Fibroblast of pulmonary artery (primary cell): ENCODE results near the gene PSMA5.

Experiments used
- DNase-seq: peaks from one replicate; pipeline ENCODE4 v3.0.0-alpha.2; 2010; ENCODE audit warnings: low read depth
- H3K4me3 ChIP-seq: replicated peaks from 2 replicates; pipeline ENCODE4 v1.5.1; 2011; ENCODE audit warnings: low read depth, mild to moderate bottlenecking, control low read depth, low read length, moderate library complexity
- TF ChIP-seq, protein P1 (sequence below): IDR thresholded peaks from 2 replicates; pipeline ENCODE4 v1.5.1; 2011; ENCODE audit warnings: mild to moderate bottlenecking, control low read depth, low read length, inconsistent platforms; ENCODE audit errors: missing control alignments

Gene PSMA5

DNA sequence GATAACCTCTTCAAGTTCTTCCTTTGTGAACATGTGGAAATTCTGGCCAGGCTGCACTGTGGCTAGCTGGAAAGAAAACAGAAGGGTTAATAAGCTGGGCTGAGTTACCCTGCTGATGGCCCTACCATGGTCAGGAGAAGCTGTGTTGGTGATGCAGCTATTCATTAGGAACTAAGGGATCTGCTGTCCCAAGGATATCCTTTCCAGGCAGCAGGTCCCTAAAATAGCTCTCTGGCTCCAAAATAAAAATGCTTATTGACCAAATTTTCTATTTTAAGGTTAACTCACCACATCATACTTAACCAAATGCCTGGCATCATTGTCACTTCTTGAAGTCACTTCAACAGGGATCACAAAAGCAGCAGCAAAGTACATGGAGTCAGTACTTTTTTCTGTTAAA lies 24.2 kb downstream of the PSMA5 start:
- no peak overlapping the region for H3K4me3 ChIP-seq
- TF ChIP-seq, protein P1, sequence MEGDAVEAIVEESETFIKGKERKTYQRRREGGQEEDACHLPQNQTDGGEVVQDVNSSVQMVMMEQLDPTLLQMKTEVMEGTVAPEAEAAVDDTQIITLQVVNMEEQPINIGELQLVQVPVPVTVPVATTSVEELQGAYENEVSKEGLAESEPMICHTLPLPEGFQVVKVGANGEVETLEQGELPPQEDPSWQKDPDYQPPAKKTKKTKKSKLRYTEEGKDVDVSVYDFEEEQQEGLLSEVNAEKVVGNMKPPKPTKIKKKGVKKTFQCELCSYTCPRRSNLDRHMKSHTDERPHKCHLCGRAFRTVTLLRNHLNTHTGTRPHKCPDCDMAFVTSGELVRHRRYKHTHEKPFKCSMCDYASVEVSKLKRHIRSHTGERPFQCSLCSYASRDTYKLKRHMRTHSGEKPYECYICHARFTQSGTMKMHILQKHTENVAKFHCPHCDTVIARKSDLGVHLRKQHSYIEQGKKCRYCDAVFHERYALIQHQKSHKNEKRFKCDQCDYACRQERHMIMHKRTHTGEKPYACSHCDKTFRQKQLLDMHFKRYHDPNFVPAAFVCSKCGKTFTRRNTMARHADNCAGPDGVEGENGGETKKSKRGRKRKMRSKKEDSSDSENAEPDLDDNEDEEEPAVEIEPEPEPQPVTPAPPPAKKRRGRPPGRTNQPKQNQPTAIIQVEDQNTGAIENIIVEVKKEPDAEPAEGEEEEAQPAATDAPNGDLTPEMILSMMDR = no peak
- DNase-seq = no peak

GRCh38 chr1:109400035-109400655 lies 26.1 kb downstream of the PSMA5 start:
- TF ChIP-seq, protein P1 = no peak
- H3K4me3 ChIP-seq = no peak overlapping the region
- DNase-seq = no peak

DNA sequence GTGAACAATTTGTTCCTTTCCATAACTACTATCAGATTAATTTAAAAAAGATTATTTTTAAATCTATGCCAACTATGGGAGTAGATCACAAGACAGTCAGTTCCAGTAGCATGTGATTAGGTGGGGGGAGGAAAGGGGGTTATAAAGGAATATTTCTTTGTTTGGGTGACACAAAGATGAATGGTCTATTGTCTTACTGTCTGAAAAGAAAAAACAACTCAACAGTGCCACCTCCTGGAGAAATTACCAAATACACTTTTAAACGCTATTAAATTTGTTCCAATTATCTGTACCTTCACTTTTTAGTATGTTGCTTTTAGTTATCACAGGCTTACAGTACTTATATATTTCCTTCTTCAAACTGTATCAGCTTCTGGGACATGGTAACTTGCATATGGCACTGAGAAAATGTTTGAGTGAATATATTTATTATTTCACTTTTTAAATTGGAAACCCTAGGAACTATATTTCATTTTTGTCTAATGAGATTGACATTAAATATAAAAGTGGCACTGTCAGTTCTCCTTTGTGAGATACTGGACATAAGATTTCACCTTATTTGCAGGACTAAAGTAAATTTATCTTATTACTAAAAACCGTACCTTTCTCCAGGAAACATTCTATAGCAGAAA lies 26.8 kb downstream of the PSMA5 start:
- H3K4me3 ChIP-seq = no peak overlapping the region
- DNase-seq = peak; percentile 81
- TF ChIP-seq, protein P1 = peak; percentile 42

GRCh38 chr1:109398343-109399225 lies 27.7 kb downstream of the PSMA5 start:
- no peak for DNase-seq
- peak overlapping the region; percentile 53 for H3K4me3 ChIP-seq
- TF ChIP-seq, protein P1 = no peak

- TF ChIP-seq, protein P1 = no peak
- peak; percentile 80 for DNase-seq
- H3K4me3 ChIP-seq = peak within 1 kb of the TSS; percentile 53
Observed at GRCh38 chr1:109397581-109398342, 28.5 kb downstream of the PSMA5 start, which contains the start of gene SORT1. TSS of gene SORT1 (minus strand) at chr1:109397918. CDS start at chr1:109397892, 26 bp downstream.

- TF ChIP-seq, protein P1 = no peak
- H3K4me3 ChIP-seq = peak overlapping the region; percentile 53
- no peak for DNase-seq
Observed at GRCh38 chr1:109396871-109397580, 29.2 kb downstream of the PSMA5 start.
